IPS-18a (cell line): Measurements from ENCODE around the gene CRHR2.
"Not testable (repeated sequence)": the region's sequence is repeated elsewhere in the genome, so short reads cannot be mapped to it uniquely, and the experiment has no call there.

Source experiments
- H3K27ac ChIP-seq: one replicate; pipeline ENCODE4 v1.5.1; 2013; ENCODE audit warnings: low read length
- H3K27me3 ChIP-seq: one replicate; pipeline ENCODE4 v1.6.1; 2013; ENCODE audit warnings: mild to moderate bottlenecking, low read length; ENCODE audit not compliant: control insufficient read depth, insufficient read depth
- H3K36me3 ChIP-seq: one replicate; pipeline ENCODE4 v1.6.1; 2013; ENCODE audit warnings: low read depth, low read length; ENCODE audit not compliant: control insufficient read depth
- H3K4me1 ChIP-seq: one replicate; pipeline ENCODE4 v1.6.1; 2013; ENCODE audit warnings: low read depth, low read length; ENCODE audit not compliant: control insufficient read depth
- H3K4me3 ChIP-seq: one replicate; pipeline ENCODE4 v1.5.1; 2013; ENCODE audit warnings: low read length
- H3K9ac ChIP-seq: one replicate; pipeline ENCODE4 v1.6.1; 2013; ENCODE audit warnings: mild to moderate bottlenecking, low read length, moderate library complexity
- H3K9me3 ChIP-seq: one replicate; pipeline ENCODE4 v1.6.1; 2013; ENCODE audit warnings: low read depth, low read length; ENCODE audit not compliant: control insufficient read depth

CRHR2 gene

GRCh38 chr7:30721211-30721610, 39.0 kb upstream of the CRHR2 start:
- H3K36me3 ChIP-seq = no peaks in the 10 kb centered on the region
- no peaks in the 10 kb centered on the region for H3K27me3 ChIP-seq

GRCh38 chr7:30719434-30719833, 37.2 kb upstream of the CRHR2 start:
- not testable (repeated sequence) for H3K4me3 ChIP-seq, H3K4me1 ChIP-seq, H3K36me3 ChIP-seq, H3K9me3 ChIP-seq, H3K9ac ChIP-seq, H3K27me3 ChIP-seq, H3K27ac ChIP-seq

More at GRCh38 chr7:30721211-30721610, 39.0 kb upstream of the CRHR2 start:
- H3K4me3 ChIP-seq = no peak overlapping the region
- H3K9ac ChIP-seq = no peak overlapping the region
- H3K9me3 ChIP-seq = peaks cover 4% of the 10 kb centered on the region
- H3K27ac ChIP-seq = no peak overlapping the region
- H3K4me1 ChIP-seq = peaks cover 4% of the 10 kb centered on the region

- no peak overlapping the region for H3K27ac ChIP-seq
- H3K9ac ChIP-seq = no peak overlapping the region
- no peak overlapping the region for H3K4me3 ChIP-seq
- H3K36me3 ChIP-seq = no peaks in the 10 kb centered on the region
- H3K4me1 ChIP-seq = no peaks in the 10 kb centered on the region
- no peaks in the 10 kb centered on the region for H3K27me3 ChIP-seq
- peaks cover 4% of the 10 kb centered on the region for H3K9me3 ChIP-seq
These were observed 34.9 kb upstream of the CRHR2 start for GRCh38 chr7:30717181-30717580.

- peaks cover 8% of the 10 kb centered on the region for H3K4me1 ChIP-seq
- H3K4me3 ChIP-seq = no peak overlapping the region
- no peaks in the 10 kb centered on the region for H3K36me3 ChIP-seq
- peaks cover 4% of the 10 kb centered on the region for H3K9me3 ChIP-seq
- H3K27ac ChIP-seq = no peak overlapping the region
- no peaks in the 10 kb centered on the region for H3K27me3 ChIP-seq
- no peak overlapping the region for H3K9ac ChIP-seq
These were observed 31.9 kb upstream of the CRHR2 start for GRCh38 chr7:30714129-30714528.

- Histone ChIP-seq H3K27ac (no peak overlapping the region), H3K4me3 (no peak overlapping the region), H3K27me3 (no peaks in the 10 kb centered on the region), H3K9ac (no peak overlapping the region), H3K36me3 (no peaks in the 10 kb centered on the region), H3K4me1 (peaks cover 9% of the 10 kb centered on the region), H3K9me3 (peaks cover 4% of the 10 kb centered on the region)
These were observed 31.1 kb upstream of the CRHR2 start for GRCh38 chr7:30713392-30713791.

GRCh38 chr7:30710669-30711068, 28.4 kb upstream of the CRHR2 start:
- no peak overlapping the region for H3K4me3 ChIP-seq
- peaks cover 9% of the 10 kb centered on the region for H3K4me1 ChIP-seq
- H3K9me3 ChIP-seq = no peaks in the 10 kb centered on the region
- H3K27ac ChIP-seq = no peak overlapping the region
- H3K36me3 ChIP-seq = no peaks in the 10 kb centered on the region
- no peak overlapping the region for H3K9ac ChIP-seq
- H3K27me3 ChIP-seq = no peaks in the 10 kb centered on the region

- Histone ChIP-seq H3K4me1 (peaks cover 9% of the 10 kb centered on the region), H3K4me3 (no peak overlapping the region), H3K27me3 (no peaks in the 10 kb centered on the region), H3K27ac (no peak overlapping the region), H3K9me3 (no peaks in the 10 kb centered on the region), H3K9ac (no peak overlapping the region), H3K36me3 (no peaks in the 10 kb centered on the region)
These were observed 27.3 kb upstream of the CRHR2 start for GRCh38 chr7:30709549-30709948.

- Histone ChIP-seq H3K4me3 (no peak overlapping the region), H3K4me1 (peaks cover 9% of the 10 kb centered on the region), H3K27ac (no peak overlapping the region), H3K9ac (no peak overlapping the region), H3K9me3 (no peaks in the 10 kb centered on the region), H3K27me3 (no peaks in the 10 kb centered on the region), H3K36me3 (no peaks in the 10 kb centered on the region)
These were observed 26.7 kb upstream of the CRHR2 start for GRCh38 chr7:30708983-30709382.

- Histone ChIP-seq H3K9ac (no peak overlapping the region), H3K4me3 (no peak overlapping the region), H3K36me3 (no peaks in the 10 kb centered on the region), H3K4me1 (peaks cover 9% of the 10 kb centered on the region), H3K27me3 (no peaks in the 10 kb centered on the region), H3K9me3 (no peaks in the 10 kb centered on the region), H3K27ac (no peak overlapping the region)
These were observed 26.2 kb upstream of the CRHR2 start for GRCh38 chr7:30708412-30708811.

- no peak overlapping the region for H3K4me3 ChIP-seq
- H3K36me3 ChIP-seq = no peaks in the 10 kb centered on the region
- H3K9ac ChIP-seq = no peak overlapping the region
- H3K4me1 ChIP-seq = peaks cover 9% of the 10 kb centered on the region
- H3K27ac ChIP-seq = no peak overlapping the region
- H3K9me3 ChIP-seq = no peaks in the 10 kb centered on the region
- no peaks in the 10 kb centered on the region for H3K27me3 ChIP-seq
These were observed 25.4 kb upstream of the CRHR2 start for GRCh38 chr7:30707391-30708357.

GRCh38 chr7:30706908-30707307, 24.7 kb upstream of the CRHR2 start:
- Histone ChIP-seq H3K36me3 (no peaks in the 10 kb centered on the region), H3K27ac (no peak overlapping the region), H3K9me3 (no peaks in the 10 kb centered on the region), H3K9ac (no peak overlapping the region), H3K4me1 (peaks cover 9% of the 10 kb centered on the region), H3K27me3 (no peaks in the 10 kb centered on the region), H3K4me3 (no peak overlapping the region)

- Histone ChIP-seq H3K27ac (no peak overlapping the region), H3K36me3 (no peaks in the 10 kb centered on the region), H3K9ac (no peak overlapping the region), H3K27me3 (no peaks in the 10 kb centered on the region), H3K4me1 (peaks cover 9% of the 10 kb centered on the region), H3K9me3 (no peaks in the 10 kb centered on the region), H3K4me3 (no peak overlapping the region)
These were observed 24.1 kb upstream of the CRHR2 start for GRCh38 chr7:30706316-30706715.
